Measurements from ENCODE around the gene SCN3A.

DNA sequence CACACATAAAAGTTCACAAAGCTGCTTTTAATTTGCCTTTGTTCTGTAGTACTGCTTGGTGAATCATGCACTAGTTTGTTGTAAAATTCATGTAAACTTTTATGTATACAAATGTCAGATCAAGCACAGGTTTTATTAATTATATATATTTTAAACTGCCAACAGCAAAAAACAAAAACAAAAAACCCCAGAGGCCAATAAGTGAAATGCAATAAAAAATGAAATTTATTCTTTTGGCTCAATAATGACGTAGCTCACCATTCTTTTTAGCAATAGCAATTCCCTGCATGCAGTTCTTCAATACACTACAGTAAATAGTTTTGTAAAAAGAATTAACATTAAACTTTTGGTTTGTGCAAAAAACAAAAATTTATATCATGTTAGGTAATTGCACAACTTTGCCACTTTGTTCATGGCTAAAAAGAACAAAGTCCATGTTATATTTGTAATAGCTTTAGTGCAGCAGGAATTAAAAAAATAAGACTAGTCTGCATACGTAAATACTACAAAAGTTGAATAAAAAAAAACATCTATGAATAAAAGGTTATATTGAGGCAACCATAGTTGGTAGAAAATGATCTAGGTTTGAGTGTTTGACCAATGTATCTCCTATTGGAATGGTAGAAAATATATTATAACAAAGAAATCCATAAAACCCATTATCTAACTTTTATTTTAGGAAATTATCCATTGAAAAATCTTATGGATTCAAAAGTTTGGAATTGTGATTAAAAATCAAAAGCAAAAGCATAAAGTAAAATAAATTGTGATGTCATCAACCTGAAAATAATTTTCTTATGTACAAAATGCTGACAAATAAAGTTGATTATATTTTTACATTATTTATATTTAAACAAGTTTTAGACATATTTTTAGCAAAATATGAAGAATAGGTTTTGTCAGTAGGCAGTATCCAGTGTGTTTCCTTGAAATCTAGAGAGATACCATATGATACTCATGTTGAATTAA, 115.6 kb downstream of the SCN3A start:
- no peak for TF ChIP-seq RAD21 (IDR thresholded peaks at IDR 0.05; ENCODE audit: low read length)
- TF ChIP-seq MAZ (IDR thresholded peaks at IDR 0.05; ENCODE audit: borderline replicate concordance, low read depth, low read length), result no peak
- TF ChIP-seq SMC3 (IDR thresholded peaks at IDR 0.05; ENCODE audit: low read depth, low read length), result no peak
- no peak for TF ChIP-seq MAFK (IDR thresholded peaks at IDR 0.05; ENCODE audit: low read depth, low read length)
- TF ChIP-seq POLR2A (IDR thresholded peaks at IDR 0.05; ENCODE audit: low read depth, low read length), result no peak
- 0 out of 2 replicates have a peak, but pooled peaks have one; percentile 1 for TF ChIP-seq CEBPB (IDR thresholded peaks at IDR 0.05; ENCODE audit: low read depth, low read length)
- TF ChIP-seq BHLHE40 (IDR thresholded peaks at IDR 0.05; ENCODE audit: low read depth, low read length), result no peak

Data from IMR-90 (cell line).